Stimulated activated CD8-positive, alpha-beta memory T cell treated with anti-CD3 and anti-CD28 coated beads, Interleukin-2, amount 100 ng/mL, for 48 hours (primary cell): ENCODE results near the gene SERPINB6.
"Not testable (repeated sequence)": the region's sequence is repeated elsewhere in the genome, so short reads cannot be mapped to it uniquely, and the experiment has no call there.

Experiments
- DNase-seq, 2 donors: peaks; one replicate each; pipeline ENCODE4 v3.0.0-alpha.2; 2020; ENCODE audit warnings: low read depth in 2 of 2

SERPINB6 gene

GRCh38 chr6:2939315-2940009 is 31.9 kb downstream of the SERPINB6 start:
- DNase-seq = no peak

GRCh38 chr6:2938632-2939083 is 32.7 kb downstream of the SERPINB6 start:
- DNase-seq = no peak

GRCh38 chr6:2938004-2938631 is 33.2 kb downstream of the SERPINB6 start:
- DNase-seq = no peak

GRCh38 chr6:2937627-2938003 is 33.8 kb downstream of the SERPINB6 start:
- DNase-seq = no peak

GRCh38 chr6:2935566-2936291 is 35.6 kb downstream of the SERPINB6 start:
- no peak for DNase-seq

DNA sequence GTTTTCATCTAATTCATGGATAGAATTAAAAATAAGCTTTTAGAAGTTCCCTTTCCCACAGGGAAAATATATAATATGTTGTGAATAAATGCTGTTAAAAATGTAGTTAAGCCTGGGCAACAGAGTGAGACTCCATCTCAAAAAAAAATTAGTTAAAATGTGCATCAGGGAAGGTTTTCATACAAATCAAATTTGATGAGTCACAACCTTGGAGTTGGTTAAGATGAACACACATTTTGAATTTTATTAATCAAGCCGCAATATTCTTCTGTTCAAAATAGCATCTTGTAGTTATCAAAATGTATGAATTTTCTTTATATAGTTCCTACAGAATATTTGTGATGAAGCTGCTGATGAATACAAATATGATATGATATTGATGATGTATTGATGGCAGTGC is 37.3 kb downstream of the SERPINB6 start:
- DNase-seq = no peak

- DNase-seq = not testable (repeated sequence)
Observed at GRCh38 chr6:2932911-2933310, 38.5 kb downstream of the SERPINB6 start.

DNA sequence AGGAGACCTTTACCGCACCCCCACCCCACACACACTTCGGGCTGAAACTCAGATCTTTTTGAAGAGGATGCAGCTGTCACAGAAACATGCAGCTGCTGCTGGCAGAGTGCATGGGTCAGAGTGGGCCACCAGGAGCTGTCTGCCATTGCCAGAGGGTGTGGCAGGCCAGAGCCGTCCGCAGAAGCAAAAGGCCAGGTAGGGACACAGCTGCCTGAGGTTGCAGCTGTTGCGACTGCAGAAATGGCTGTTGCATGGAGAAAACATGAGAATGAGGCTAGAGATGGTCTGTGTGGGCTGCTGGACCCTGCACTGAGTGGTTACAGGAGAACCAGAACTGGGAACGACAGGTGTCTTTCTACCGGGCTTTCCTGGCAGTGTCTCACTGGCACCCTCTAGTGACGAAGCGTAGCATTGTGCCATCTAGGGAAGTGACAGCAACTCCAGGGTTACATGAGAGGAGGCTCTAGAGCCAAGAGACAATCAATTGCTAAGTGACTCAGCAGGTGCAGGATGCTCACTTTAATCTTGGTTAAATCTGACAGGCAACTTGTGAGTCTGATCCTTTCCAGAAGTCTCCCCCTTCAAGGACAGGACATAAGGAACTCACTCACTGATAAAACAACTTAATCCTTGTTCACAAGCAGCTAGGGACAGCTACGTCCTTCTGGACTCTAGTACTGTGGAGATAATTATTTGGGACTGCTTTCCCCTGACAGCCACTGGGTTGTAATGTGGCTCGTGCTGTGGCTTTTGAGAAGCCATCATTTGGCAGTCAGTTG is 39.2 kb downstream of the SERPINB6 start:
- DNase-seq = peak; percentile 67 to 79

DNA sequence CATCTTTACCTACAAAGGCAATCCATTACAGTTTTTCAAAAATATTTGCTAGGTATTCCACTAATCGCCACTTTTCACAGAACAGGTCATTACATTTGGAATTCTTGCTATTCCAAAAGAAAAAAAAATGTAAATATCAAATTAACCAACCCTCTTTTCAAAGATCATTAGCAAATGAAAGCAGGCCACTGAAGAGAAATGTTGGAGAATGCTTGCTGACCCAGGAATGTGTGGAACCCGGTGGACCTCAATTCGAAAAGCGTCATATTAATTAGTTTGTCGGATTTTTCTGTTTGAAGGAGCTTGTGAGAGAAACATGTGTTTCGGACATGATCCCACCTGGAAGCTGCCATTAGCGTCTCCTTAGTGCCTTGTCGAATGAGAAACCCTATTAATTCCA is 40.3 kb downstream of the SERPINB6 start:
- DNase-seq = no peak

DNA sequence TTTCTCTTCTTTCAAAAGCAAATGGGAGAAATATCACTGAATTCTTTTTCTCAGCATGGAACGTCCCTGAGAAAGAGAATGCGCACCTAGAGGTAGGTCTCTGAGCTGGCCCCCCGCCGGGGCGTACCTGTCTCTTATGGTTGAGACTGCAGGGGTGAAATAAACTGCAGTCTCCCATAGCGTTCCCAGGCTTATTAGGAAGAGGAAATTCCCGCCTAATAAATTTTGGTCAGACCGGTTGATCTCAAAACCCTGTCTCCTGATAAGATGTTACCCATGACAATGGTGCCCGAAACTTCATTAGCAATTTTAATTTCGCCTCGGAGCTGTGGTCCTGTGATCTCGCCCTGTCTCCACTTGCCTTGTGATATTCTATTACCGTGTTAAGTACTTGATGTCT is 43.4 kb downstream of the SERPINB6 start:
- DNase-seq = not testable (repeated sequence)

DNA sequence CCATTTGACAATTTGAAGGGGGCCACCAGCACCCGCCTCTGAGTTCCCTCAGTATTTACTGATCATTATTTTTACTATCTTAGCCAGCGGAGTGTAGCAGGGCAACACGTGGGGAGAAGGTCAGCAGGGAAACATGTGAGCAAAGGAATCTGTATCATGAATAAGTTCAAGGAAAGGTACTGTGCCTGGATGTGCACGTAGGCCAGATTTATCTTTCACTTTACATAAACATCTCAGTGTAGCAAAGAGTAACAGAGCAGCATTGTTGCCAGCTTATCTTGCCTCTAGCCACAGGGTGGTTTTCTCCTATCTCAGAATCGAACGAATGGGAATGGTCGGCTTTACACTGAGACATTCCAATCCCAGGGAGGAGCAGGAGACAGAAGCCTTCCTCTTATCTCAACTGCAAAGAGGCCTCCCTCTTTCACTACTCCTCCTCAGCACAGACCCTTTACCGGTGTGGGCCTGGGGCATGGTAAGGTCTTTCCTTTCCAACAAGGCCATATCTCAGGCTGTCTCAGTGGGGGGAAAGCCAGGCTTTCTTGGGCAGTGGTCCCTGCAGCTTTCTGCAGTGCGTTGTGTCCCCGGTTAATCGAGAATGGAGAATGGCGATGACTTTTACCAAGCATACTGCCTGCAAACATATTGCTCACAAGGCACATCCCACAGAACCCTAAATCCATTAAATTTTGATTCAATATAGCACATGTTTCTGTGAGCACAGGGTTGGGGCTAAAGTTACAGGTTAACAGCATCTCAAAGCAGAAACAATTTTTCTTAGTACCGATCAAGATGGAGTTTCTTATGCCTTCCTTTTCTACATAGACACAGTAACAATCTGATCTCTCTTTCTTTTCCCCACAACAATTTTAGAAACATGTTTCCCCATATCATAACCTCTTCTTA is 45.3 kb downstream of the SERPINB6 start:
- DNase-seq = not testable (repeated sequence)

DNA sequence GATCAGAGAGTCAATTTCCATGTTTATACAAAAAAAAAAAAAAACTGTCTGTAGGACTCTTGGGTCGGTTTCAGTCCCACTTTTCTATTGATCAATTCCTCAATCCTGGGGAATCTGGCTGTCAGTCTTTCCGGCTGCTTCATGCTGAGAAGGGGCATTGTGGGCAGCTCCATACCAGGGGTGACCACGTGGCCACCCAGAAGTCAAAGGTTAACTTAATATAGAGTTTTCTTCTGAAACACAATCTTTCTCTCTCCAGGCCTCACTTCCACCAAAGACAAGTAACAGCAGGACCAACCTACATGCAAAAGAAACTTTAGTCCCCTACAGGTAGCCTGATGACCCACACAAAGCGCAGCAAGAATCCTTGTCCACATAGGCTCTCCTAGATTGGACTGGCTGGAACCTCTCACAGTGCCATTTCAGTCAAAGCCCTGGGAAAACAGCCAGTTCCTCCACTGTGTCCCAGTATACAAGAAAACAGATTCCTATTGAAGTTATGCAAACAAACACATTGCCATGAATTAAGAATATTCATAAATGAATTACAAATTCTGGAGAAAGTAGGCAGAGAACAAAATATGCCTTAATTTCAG is 49.7 kb downstream of the SERPINB6 start:
- no peak for DNase-seq

- no peak for DNase-seq
Observed at GRCh38 chr6:2920671-2921112, 50.7 kb downstream of the SERPINB6 start.

GRCh38 chr6:2919886-2920285 is 51.5 kb downstream of the SERPINB6 start:
- no peak for DNase-seq

DNA sequence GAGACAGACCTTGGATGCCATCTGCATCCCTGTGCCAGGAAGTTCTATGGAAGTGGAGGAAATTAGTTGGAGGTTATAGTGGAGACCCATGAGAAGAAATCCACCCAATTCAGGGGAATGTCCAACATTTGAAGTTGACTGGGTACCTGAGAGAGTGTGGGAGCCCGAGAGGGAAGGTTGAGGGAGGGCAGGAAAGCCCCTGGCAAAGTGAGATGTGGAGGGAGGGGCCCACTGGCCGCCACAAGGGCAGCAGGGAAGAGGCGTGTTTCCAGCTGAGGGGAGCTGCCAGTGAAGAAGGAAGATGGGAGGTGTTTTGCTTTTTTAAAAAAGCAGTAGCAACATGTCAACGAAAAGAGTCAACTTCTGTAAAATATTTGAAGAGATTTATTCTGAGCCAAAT is 52.0 kb downstream of the SERPINB6 start:
- no peak for DNase-seq

- no peak for DNase-seq
Observed at GRCh38 chr6:2918936-2919335, 52.4 kb downstream of the SERPINB6 start.

DNA sequence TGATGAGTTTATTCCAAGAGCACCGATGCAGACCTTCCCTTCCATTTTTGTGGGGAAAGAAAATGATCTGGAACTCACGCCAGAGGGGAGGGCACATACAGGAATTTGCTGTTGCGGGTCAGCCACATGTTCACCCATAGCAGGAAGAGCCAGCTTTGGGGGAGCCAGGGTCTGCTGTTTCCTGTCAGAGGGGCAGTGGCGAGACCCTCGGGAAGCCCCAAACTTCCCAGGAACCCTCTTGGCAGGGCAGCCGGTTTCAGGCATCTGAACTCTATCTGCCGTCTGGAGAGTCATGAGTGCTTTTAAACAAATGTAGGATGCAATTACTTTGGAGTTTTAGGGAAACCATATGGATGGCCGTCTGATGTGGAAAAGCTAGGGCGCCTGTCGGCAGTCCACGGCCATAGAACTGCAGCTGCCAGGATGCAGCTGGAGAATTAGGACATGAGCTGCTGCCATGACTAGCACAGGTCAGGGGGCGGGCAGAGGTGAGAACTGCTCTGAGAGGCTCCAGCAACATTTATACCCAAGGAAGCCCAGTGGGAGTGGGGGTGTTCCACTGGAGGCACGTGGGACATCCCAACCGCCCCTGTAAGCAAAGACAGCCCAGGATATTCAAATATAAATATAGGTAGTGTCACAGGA is 53.4 kb downstream of the SERPINB6 start:
- no peak for DNase-seq

DNA sequence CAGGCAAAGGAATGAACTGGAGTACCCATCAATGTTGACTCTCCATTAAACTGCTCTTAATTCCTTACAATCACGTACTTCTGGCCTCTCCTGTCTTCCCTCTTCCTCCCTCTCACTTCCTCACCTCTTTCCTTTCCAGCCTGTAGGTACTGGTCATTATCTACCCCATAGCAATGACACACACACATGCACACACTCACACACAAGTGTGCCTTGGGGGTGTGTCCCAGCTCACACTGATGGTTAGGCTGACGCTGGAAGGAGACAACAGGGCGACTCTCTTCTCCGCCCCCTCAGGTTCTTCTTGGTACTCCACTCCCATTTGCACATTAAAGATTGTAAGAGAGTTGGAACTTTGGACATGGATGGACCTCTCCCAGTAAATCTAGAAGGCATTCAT is 54.3 kb downstream of the SERPINB6 start:
- no peak for DNase-seq

- DNase-seq = no peak
Observed at GRCh38 chr6:2916158-2916925, 55.0 kb downstream of the SERPINB6 start.
